ENCODE data around the gene CLEC4M.

DNA sequence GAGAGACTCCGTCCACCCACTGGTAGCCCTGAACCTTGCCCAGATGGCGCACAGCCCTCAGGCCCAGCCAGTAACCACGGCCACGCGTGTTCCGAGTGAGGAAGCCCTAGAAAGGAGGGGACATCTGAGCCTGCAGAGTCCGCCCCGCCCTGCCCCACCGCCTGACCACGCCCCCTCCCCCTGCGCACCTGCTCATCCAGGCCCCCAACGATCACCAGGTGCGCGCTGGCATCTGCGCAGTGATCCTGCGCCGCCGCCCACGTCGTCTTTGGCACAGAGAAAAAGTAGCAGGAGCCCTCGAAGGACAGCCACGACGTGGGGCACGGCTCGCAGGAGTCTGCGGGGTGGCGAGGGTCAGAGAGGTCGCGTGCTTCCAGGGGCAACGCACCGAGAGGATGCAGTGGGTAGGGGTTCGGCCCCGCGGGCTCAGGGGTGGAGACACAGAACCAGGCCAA lies 33.2 kb upstream of the CLEC4M start:
- TF ChIP-seq, protein P1, sequence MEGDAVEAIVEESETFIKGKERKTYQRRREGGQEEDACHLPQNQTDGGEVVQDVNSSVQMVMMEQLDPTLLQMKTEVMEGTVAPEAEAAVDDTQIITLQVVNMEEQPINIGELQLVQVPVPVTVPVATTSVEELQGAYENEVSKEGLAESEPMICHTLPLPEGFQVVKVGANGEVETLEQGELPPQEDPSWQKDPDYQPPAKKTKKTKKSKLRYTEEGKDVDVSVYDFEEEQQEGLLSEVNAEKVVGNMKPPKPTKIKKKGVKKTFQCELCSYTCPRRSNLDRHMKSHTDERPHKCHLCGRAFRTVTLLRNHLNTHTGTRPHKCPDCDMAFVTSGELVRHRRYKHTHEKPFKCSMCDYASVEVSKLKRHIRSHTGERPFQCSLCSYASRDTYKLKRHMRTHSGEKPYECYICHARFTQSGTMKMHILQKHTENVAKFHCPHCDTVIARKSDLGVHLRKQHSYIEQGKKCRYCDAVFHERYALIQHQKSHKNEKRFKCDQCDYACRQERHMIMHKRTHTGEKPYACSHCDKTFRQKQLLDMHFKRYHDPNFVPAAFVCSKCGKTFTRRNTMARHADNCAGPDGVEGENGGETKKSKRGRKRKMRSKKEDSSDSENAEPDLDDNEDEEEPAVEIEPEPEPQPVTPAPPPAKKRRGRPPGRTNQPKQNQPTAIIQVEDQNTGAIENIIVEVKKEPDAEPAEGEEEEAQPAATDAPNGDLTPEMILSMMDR (conservative IDR thresholded peaks at IDR 0.05; ENCODE audit: low read length) = no peak
- TF ChIP-seq EZH2phosphoT487 (IDR thresholded peaks at IDR 0.05; ENCODE audit: borderline replicate concordance, low read depth, low read length) = no peak

Measured in OCI-LY7 (cell line).